Smooth muscle cell (in vitro differentiated cells): ENCODE measurements around the gene ELMO1. TPM values are rescaled to one million over a fixed set of nuclear protein-coding genes. Genes with fewer than 3 reads are reported as not detected.

Experiments used
- DNase-seq: peaks from one replicate; lab custom pipeline; 2025; ENCODE audit not compliant: unreplicated experiment; lab: John Stamatoyannopoulos, UW
- H2AFZ ChIP-seq: fragments of 200-600 bp; sonication (generic); 2 replicates; pipeline ENCODE4 v1.6.0; 2016; ENCODE audit warnings: antibody characterized with exemption, low read depth, mild to moderate bottlenecking
- H3F3A ChIP-seq: fragments of 200-600 bp; sonication (generic); 2 replicates; pipeline ENCODE4 v1.6.0; 2017; ENCODE audit warnings: antibody characterized with exemption, low read depth
- H3K27ac ChIP-seq: fragments of 200-600 bp; sonication (generic); 2 replicates; pipeline ENCODE4 v1.5.1; 2016; ENCODE audit warnings: low read depth, mild to moderate bottlenecking
- H3K27me3 ChIP-seq: fragments of 200-600 bp; sonication (generic); 2 replicates; pipeline ENCODE4 v1.6.1; 2016; ENCODE audit warnings: low read depth, mild to moderate bottlenecking
- H3K36me3 ChIP-seq: fragments of 200-600 bp; sonication (generic); 2 replicates; pipeline ENCODE4 v1.5.1; 2016; ENCODE audit warnings: low read depth
- H3K4me1 ChIP-seq: fragments of 200-600 bp; sonication (generic); 2 replicates; pipeline ENCODE4 v1.5.1; 2016; ENCODE audit warnings: low read depth
- H3K4me2 ChIP-seq: fragments of 200-600 bp; sonication (generic); 2 replicates; pipeline ENCODE4 v1.6.0; 2016; ENCODE audit warnings: mild to moderate bottlenecking
- H3K4me3 ChIP-seq: fragments of 200-600 bp; sonication (generic); 2 replicates; pipeline ENCODE4 v1.5.1; 2016; ENCODE audit warnings: mild to moderate bottlenecking
- H3K79me2 ChIP-seq: fragments of 200-600 bp; sonication (generic); 2 replicates; pipeline ENCODE4 v1.6.0; 2016; ENCODE audit warnings: low read depth, mild to moderate bottlenecking
- H3K9ac ChIP-seq: fragments of 200-600 bp; sonication (generic); 2 replicates; pipeline ENCODE4 v1.6.0; 2016; ENCODE audit warnings: low read depth
- H3K9me3 ChIP-seq: fragments of 200-600 bp; sonication (generic); replicated peaks from 2 replicates; pipeline ENCODE4 v1.5.1; 2016; ENCODE audit warnings: low read depth
- H4K20me1 ChIP-seq: fragments of 200-600 bp; sonication (generic); 2 replicates; pipeline ENCODE4 v1.6.0; 2016; ENCODE audit warnings: low read depth
- CTCF ChIP-seq: fragments of 200-600 bp; sonication (generic); IDR thresholded peaks from 2 replicates; pipeline ENCODE4 v1.5.1; 2017; ENCODE audit warnings: borderline replicate concordance, mild to moderate bottlenecking, antibody characterized with exemption; ENCODE audit not compliant: insufficient read depth, poor library complexity, severe bottlenecking
- WGBS: methylation state at CpG from one replicate; pipeline ENCODE4 v1.1.7; 2016; ENCODE audit warnings: low lambda C conversion rate; 5-methylcytosine and 5-hydroxymethylcytosine counted together
- polyA plus RNA-seq: library from polyadenylated mRNA; unstranded; fragments of >200 nt; fragmentation: Nextera tagmentation; extraction: Ambion mirVana; gene quantifications from 2 replicates; pipeline ENCODE4 v1.2.1, GENCODE V29; 2016
- total RNA-seq: library from RNA; depleted of rRNA; stranded (reverse); fragments of >200 nt; gene quantifications from 2 replicates; pipeline ENCODE4 v1.2.3, GENCODE V29; 2014

ELMO1 gene
- total and polyA plus RNA-seq, 2 experiments from 2014 or later, result 8.2 to 36.0 TPM

GRCh38 chr7:36920433-36920832 is 528.2 kb downstream of the ELMO1 start:
- no peak overlapping the region for H3K27ac ChIP-seq
- no peak overlapping the region for H3K4me3 ChIP-seq
- no peaks in the 10 kb centered on the region for H3K27me3 ChIP-seq
- H3K9ac ChIP-seq, result no peak overlapping the region
- no peak for DNase-seq
- no peak for TF ChIP-seq CTCF
- H4K20me1 ChIP-seq, result no peaks in the 10 kb centered on the region
- WGBS, result 95% methylated on average over 1 of the region's 1 CpG
- no peaks in the 10 kb centered on the region for H3K36me3 ChIP-seq
- H3F3A ChIP-seq, result no peaks in the 10 kb centered on the region
- no peaks in the 10 kb centered on the region for H3K79me2 ChIP-seq
- H2AFZ ChIP-seq, result no peak overlapping the region
- no peaks in the 10 kb centered on the region for H3K4me1 ChIP-seq
- no peaks in the 10 kb centered on the region for H3K9me3 ChIP-seq
- no peak overlapping the region for H3K4me2 ChIP-seq

GRCh38 chr7:36919738-36920137 is 528.9 kb downstream of the ELMO1 start:
- DNase-seq, result no peak
- Histone ChIP-seq H3K79me2 (no peaks in the 10 kb centered on the region), H3K36me3 (no peaks in the 10 kb centered on the region), H3K27me3 (no peaks in the 10 kb centered on the region), H3K9me3 (no peaks in the 10 kb centered on the region), H3K4me2 (no peak overlapping the region), H3K4me3 (no peak overlapping the region), H2AFZ (no peak overlapping the region), H3K4me1 (no peaks in the 10 kb centered on the region), H3K27ac (no peak overlapping the region), H3F3A (no peaks in the 10 kb centered on the region), H3K9ac (no peak overlapping the region), H4K20me1 (no peaks in the 10 kb centered on the region)
- WGBS, result 94% methylated on average over 4 of the region's 4 CpGs
- TF ChIP-seq CTCF, result no peak

GRCh38 chr7:36918591-36918990 is 530.1 kb downstream of the ELMO1 start:
- no peak for DNase-seq
- Histone ChIP-seq H2AFZ (no peak overlapping the region), H3F3A (no peaks in the 10 kb centered on the region), H3K4me3 (no peak overlapping the region), H3K4me1 (no peaks in the 10 kb centered on the region), H3K9me3 (no peaks in the 10 kb centered on the region), H3K27me3 (no peaks in the 10 kb centered on the region), H3K4me2 (no peak overlapping the region), H3K36me3 (no peaks in the 10 kb centered on the region), H3K79me2 (no peaks in the 10 kb centered on the region), H4K20me1 (no peaks in the 10 kb centered on the region), H3K27ac (no peak overlapping the region), H3K9ac (no peak overlapping the region)
- WGBS, result 94% methylated on average over 2 of the region's 2 CpGs
- TF ChIP-seq CTCF, result no peak

- no peak overlapping the region for H2AFZ ChIP-seq
- H3K27ac ChIP-seq, result no peak overlapping the region
- no peaks in the 10 kb centered on the region for H3K9me3 ChIP-seq
- no peaks in the 10 kb centered on the region for H3K4me1 ChIP-seq
- TF ChIP-seq CTCF, result no peak
- H3K4me2 ChIP-seq, result no peak overlapping the region
- no peaks in the 10 kb centered on the region for H4K20me1 ChIP-seq
- no peaks in the 10 kb centered on the region for H3K36me3 ChIP-seq
- no peaks in the 10 kb centered on the region for H3K27me3 ChIP-seq
- no peaks in the 10 kb centered on the region for H3F3A ChIP-seq
- DNase-seq, result no peak
- H3K9ac ChIP-seq, result no peak overlapping the region
- no peak overlapping the region for H3K4me3 ChIP-seq
- no peaks in the 10 kb centered on the region for H3K79me2 ChIP-seq
Observed at GRCh38 chr7:36916619-36917018, 532.0 kb downstream of the ELMO1 start.
